ENCODE data around the gene POGLUT3. TPM values are rescaled to one million over a fixed set of nuclear protein-coding genes. Genes with fewer than 3 reads are reported as not detected.
A peak's percentile ranks its signal among the peaks of the same experiment; 100 is the strongest.

POGLUT3 gene
- total and polyA plus RNA-seq, 2 of the 8 experiments (the other 6 are each of a cell fraction or from before 2014, with no cell fraction given), result 4.7 to 17.4 TPM

GRCh38 chr11:108496643-108497256 is 1.4 kb downstream of the POGLUT3 start:
- Histone ChIP-seq H2BK5ac (ENCODE audit: low read depth, low read length) (no peak overlapping the region; the same call in 1 of the 2 replicates), H3K23ac (ENCODE audit: insufficient read length) (no peak overlapping the region), H3K23me2 (ENCODE audit: low read depth, low read length) (peaks cover 6% of the 10 kb centered on the region; the same call in 1 of the 2 replicates), H2BK20ac (ENCODE audit: low read length) (no peak overlapping the region), H2BK120ac (replicated peaks; ENCODE audit: low read depth, low read length) (no peak overlapping the region), H4K8ac (ENCODE audit: extremely low read depth, insufficient read depth, low read length) (no peak overlapping the region), H3K18ac (ENCODE audit: extremely low read depth, low read length) (no peak overlapping the region), H3K9ac (replicated peaks in 1 of 4; ENCODE audit: extremely low read depth in 1 of 4, low read depth in 3 of 4, low read length in 3 of 4) (no peak overlapping the region; a peak in 1 of 7 replicates), H3K56ac (replicated peaks; ENCODE audit: insufficient read length, low read depth, low read length) (no peak overlapping the region), H3K4me1 (replicated peaks in 1 of 4; ENCODE audit: control insufficient read depth in 3 of 4, insufficient read depth in 4 of 4, low read length in 3 of 4) (peaks cover 0 to 7% (median 2%) of the 10 kb centered on the region in 4 experiments; a peak in 6 of 7 replicates), H3K27ac (ENCODE audit: low read depth, low read length) (no peak overlapping the region), H3K9me3 (ENCODE audit: insufficient read depth in 2 of 2, low read depth in 1 of 2, low read length in 1 of 2) (no peaks in the 10 kb centered on the region), H3K79me2 (ENCODE audit: control insufficient read depth in 1 of 2, insufficient read depth in 2 of 2, low read length in 2 of 2) (no peaks in the 10 kb centered on the region), H3K4me3 (ENCODE audit: extremely low read depth in 1 of 4, insufficient read depth in 2 of 4, low read depth in 3 of 4, low read length in 4 of 4) (peak overlapping the region in 3 of 4 experiments; percentile 44 to 83 (median 47); a peak in 4 of 8 replicates), H4K91ac (replicated peaks; ENCODE audit: insufficient read length, low read length) (no peak overlapping the region), H2AK5ac (ENCODE audit: low read depth, low read length) (no peak overlapping the region), H2BK12ac (ENCODE audit: low read depth, low read length) (no peak overlapping the region), H4K5ac (ENCODE audit: insufficient read length, low read depth, low read length) (no peak overlapping the region), H2AFZ (ENCODE audit: low read length) (no peak overlapping the region), H3K79me1 (ENCODE audit: low read depth, low read length) (no peaks in the 10 kb centered on the region), H4K20me1 (replicated peaks in 1 of 2; ENCODE audit: control insufficient read depth in 1 of 2, insufficient read depth in 2 of 2, low read length in 2 of 2) (no peaks in the 10 kb centered on the region), H2BK15ac (ENCODE audit: low read length) (no peak overlapping the region), H3K4ac (replicated peaks; ENCODE audit: insufficient read length, low read depth, low read length) (no peak overlapping the region), H3K36me3 (ENCODE audit: control insufficient read depth in 2 of 4, insufficient read depth in 4 of 4, low read length in 3 of 4) (no peaks in the 10 kb centered on the region), H3K14ac (ENCODE audit: insufficient read length) (no peak overlapping the region), H3K27me3 (replicated peaks in 1 of 4; ENCODE audit: control insufficient read depth in 3 of 4, extremely low read depth in 1 of 4, insufficient read depth in 3 of 4, low read length in 3 of 4) (peaks cover 0 to 6% (median 2%) of the 10 kb centered on the region in 4 experiments; a peak in 3 of 7 replicates), H3K4me2 (ENCODE audit: insufficient read depth in 1 of 2, low read depth in 2 of 2, low read length in 2 of 2) (peak overlapping the region; percentile 72 to 81)
- ChIA-PET CTCF (ENCODE audit: partially characterized antibody) (no interaction called here), POLR2A (ENCODE audit: partially characterized antibody) (no interaction called here)
- no peak for TF ChIP-seq TAF1 (IDR thresholded peaks at IDR 0.05; ENCODE audit: low read depth, low read length)
- TF ChIP-seq BRCA1 (IDR thresholded peaks at IDR 0.05; ENCODE audit: low read depth, low read length), result no peak
- no peak for TF ChIP-seq KDM1A (IDR thresholded peaks at IDR 0.05; ENCODE audit: borderline replicate concordance, low read length)
- no peak for TF ChIP-seq FOSL1 (IDR thresholded peaks at IDR 0.05; ENCODE audit: insufficient read depth, low read depth, low read length)
- TF ChIP-seq CEBPB (IDR thresholded peaks at IDR 0.05; ENCODE audit: low read depth, low read length), result no peak
- no peak for TF ChIP-seq CBX5 (IDR thresholded peaks at IDR 0.05; ENCODE audit: low read depth, low read length)
- no peak for TF ChIP-seq YY1 (IDR thresholded peaks at IDR 0.05; ENCODE audit: low read depth, low read length)
- no peak for TF ChIP-seq TCF12 (IDR thresholded peaks at IDR 0.05; ENCODE audit: low read depth, low read length)
- TF ChIP-seq JUND (IDR thresholded peaks at IDR 0.05; ENCODE audit: low read length), result no peak
- TF ChIP-seq TEAD4 (IDR thresholded peaks at IDR 0.05; ENCODE audit: low read depth, low read length), result no peak
- TF ChIP-seq RNF2 (IDR thresholded peaks at IDR 0.05; ENCODE audit: borderline replicate concordance, low read depth, low read length, missing control alignments, poor library complexity, severe bottlenecking), result no peak
- no peak for TF ChIP-seq TAF7 (optimal IDR thresholded peaks at IDR 0.05; ENCODE audit: borderline replicate concordance, low read depth, low read length)
- TF ChIP-seq SUZ12 (IDR thresholded peaks at IDR 0.05; ENCODE audit: low read length), result no peak
- TF ChIP-seq CBX8 (IDR thresholded peaks at IDR 0.05; ENCODE audit: borderline replicate concordance, low read depth, low read length), result no peak
- DNase-seq (ENCODE audit: low read depth in 1 of 2, low spot score in 2 of 2) (no peak), FAIRE-seq (no peak)
- WGBS, 2 experiments (ENCODE audit: extremely low coverage in 1 of 2, insufficient coverage in 1 of 2, insufficient read length in 1 of 2, insufficient replicate concordance in 2 of 2, low coverage in 1 of 2, low lambda C conversion rate in 2 of 2, missing lambda C conversion rate in 1 of 2), result 84% methylated on average over 7 of the region's 7 CpGs; no CpG with 5 or more reads in 1 of the 2 experiments
